ENCODE measurements around the gene CLIC1. TPM values are rescaled to one million over a fixed set of nuclear protein-coding genes. Genes with fewer than 3 reads are reported as not detected.

CLIC1 gene
- total and polyA plus RNA-seq, 11 donors: 68.0 to 392 (median 124) TPM

DNA sequence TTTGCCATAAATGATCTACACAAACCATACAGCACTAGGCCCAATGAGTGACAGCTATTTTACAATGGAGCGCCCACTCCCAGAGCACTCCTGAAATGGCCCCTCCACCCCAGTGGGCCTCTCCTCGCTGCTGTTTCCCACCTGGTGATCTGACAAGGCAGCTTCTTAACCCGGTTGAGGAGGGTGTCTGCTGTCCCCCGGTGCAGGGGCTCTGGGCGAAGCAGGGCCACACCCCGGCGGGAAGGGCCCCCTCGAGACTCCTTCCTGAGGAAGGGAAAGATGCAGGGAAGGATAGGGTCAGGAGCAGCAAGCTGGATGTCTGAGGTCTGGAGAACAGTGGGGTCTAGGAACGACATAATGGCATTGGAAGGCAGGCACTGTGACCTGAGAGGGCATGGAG is 43.4 kb downstream of the CLIC1 start:
- no peak overlapping the region for H3K4me3 ChIP-seq
- TF ChIP-seq, protein P1, sequence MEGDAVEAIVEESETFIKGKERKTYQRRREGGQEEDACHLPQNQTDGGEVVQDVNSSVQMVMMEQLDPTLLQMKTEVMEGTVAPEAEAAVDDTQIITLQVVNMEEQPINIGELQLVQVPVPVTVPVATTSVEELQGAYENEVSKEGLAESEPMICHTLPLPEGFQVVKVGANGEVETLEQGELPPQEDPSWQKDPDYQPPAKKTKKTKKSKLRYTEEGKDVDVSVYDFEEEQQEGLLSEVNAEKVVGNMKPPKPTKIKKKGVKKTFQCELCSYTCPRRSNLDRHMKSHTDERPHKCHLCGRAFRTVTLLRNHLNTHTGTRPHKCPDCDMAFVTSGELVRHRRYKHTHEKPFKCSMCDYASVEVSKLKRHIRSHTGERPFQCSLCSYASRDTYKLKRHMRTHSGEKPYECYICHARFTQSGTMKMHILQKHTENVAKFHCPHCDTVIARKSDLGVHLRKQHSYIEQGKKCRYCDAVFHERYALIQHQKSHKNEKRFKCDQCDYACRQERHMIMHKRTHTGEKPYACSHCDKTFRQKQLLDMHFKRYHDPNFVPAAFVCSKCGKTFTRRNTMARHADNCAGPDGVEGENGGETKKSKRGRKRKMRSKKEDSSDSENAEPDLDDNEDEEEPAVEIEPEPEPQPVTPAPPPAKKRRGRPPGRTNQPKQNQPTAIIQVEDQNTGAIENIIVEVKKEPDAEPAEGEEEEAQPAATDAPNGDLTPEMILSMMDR (IDR thresholded peaks at IDR 0.05): no peak
- no peak for TF ChIP-seq POLR2A (IDR thresholded peaks at IDR 0.05)
- no peak overlapping the region for H3K27ac ChIP-seq
- H3K9me3 ChIP-seq: no peaks in the 10 kb centered on the region
- no peak for DNase-seq
- no peak for ATAC-seq
- no peaks in the 10 kb centered on the region for H3K27me3 ChIP-seq
- H3K36me3 ChIP-seq: peaks cover 0 to 100% (median 96%) of the 10 kb centered on the region in 9 donors
- intact Hi-C loops (cut with DNase I): no loop called here
- WGBS, 4 donors: 80 to 90% (median 86%) methylated on average over 9 of the region's 9 CpGs
- peaks cover 0 to 8% (median 0%) of the 10 kb centered on the region in 12 donors for H3K4me1 ChIP-seq

DNA sequence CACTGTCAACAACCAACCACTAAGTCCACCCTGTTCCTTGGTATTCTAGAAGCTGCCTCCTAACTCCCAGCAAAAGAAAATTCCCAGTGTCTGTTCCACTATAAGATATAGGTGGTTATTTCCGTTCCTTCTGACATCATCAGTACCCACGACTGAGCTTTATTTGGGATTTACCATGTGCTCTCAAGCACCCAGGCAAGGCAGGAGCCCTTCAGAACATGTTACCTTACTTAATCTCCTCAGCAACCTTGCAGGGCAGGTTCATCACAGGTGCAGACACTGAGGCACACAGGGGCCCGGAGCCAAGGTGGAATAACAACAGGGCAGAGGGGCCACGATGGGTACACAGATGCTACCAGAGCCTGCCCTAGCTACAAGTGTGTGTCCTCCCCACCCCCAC is 44.0 kb downstream of the CLIC1 start:
- 77 to 82% (median 79%) methylated on average over 4 of the region's 4 CpGs for WGBS, 4 donors
- Histone ChIP-seq H3K4me3 (no peak overlapping the region), H3K36me3 (peaks cover 0 to 100% (median 99%) of the 10 kb centered on the region in 9 donors), H3K4me1 (peaks cover 0 to 5% (median 0%) of the 10 kb centered on the region in 12 donors), H3K9me3 (no peaks in the 10 kb centered on the region), H3K27ac (no peak overlapping the region), H3K27me3 (no peaks in the 10 kb centered on the region)
- ATAC-seq (no peak), DNase-seq (peak in 1 of 5 donors; percentile 12)
- TF ChIP-seq, protein P1 (IDR thresholded peaks at IDR 0.05): no peak
- no peak for TF ChIP-seq POLR2A (IDR thresholded peaks at IDR 0.05)
- intact Hi-C loops (cut with DNase I): no loop called here

DNA sequence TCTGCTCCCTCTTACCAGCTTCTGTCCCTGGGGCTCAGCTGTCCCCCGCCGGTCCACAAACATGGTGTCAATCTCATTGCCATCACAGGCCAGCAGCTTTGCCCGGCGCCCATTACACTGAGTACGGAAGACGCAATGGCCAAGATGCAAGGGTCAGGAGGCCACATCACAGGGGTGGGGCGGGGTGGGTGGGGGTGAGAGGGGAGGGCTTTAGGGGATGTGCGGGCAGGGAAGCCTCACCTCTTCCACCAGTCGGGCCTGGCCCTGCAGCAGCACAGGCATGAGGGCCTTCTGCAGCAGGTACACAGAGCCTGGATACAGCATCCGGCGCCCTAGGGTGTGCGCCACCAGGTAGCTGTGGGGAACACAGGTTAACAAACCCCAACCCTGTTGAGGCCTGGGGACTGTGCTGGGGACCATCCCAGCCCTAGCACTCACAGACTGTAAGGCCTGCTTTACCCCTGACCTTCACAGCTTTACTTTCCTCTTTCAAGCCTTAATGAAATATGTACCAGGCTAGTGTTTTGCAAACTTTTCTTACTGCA is 44.7 kb downstream of the CLIC1 start:
- no peak for TF ChIP-seq POLR2A (IDR thresholded peaks at IDR 0.05)
- TF ChIP-seq, protein P1 (IDR thresholded peaks at IDR 0.05): no peak
- intact Hi-C loops (cut with DNase I): no loop called here
- H3K9me3 ChIP-seq: no peaks in the 10 kb centered on the region
- peaks cover 0 to 5% (median 0%) of the 10 kb centered on the region in 12 donors for H3K4me1 ChIP-seq
- peak in 1 of 5 donors; percentile 30 for DNase-seq
- H3K27ac ChIP-seq: no peak overlapping the region
- no peaks in the 10 kb centered on the region for H3K27me3 ChIP-seq
- H3K36me3 ChIP-seq: peaks cover 0 to 100% (median 100%) of the 10 kb centered on the region in 9 donors
- WGBS, 4 donors: 92 to 96% (median 95%) methylated on average over 6 to 12 of the region's 12 CpGs
- no peak for ATAC-seq
- no peak overlapping the region for H3K4me3 ChIP-seq

DNA sequence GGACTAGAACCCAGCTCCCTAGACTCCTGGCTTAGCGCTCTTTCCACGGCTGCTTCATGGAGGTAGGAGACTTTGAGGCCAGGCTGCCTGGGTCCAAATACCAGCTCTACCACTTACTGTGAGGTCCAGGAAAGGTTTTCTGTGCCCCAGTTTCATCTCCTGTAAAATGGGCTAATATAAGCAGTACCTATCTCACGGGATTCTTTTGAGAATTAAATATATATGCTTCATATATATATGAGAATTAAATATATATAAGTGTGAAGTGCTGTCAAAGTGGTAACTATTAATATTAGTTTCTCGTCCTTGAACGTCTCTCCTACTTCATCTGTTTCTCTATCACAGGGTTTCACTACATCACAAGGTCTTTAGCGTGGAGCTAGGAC is 45.3 kb downstream of the CLIC1 start:
- no peak for TF ChIP-seq POLR2A (IDR thresholded peaks at IDR 0.05)
- TF ChIP-seq, protein P1 (IDR thresholded peaks at IDR 0.05): no peak
- Histone ChIP-seq H3K27me3 (no peaks in the 10 kb centered on the region), H3K36me3 (peaks cover 0 to 100% (median 100%) of the 10 kb centered on the region in 9 donors), H3K4me1 (peaks cover 0 to 5% (median 0%) of the 10 kb centered on the region in 12 donors), H3K4me3 (no peak overlapping the region), H3K9me3 (no peaks in the 10 kb centered on the region), H3K27ac (no peak overlapping the region)
- ATAC-seq (no peak), DNase-seq (no peak)
- 89 to 94% (median 90%) methylated on average over 6 of the region's 6 CpGs for whole genome bisulfite sequencing, 4 donors
- intact Hi-C loops (cut with DNase I): no loop called here
